Eye (tissue), 1 donor: ENCODE results near the gene IL19.

Experiments used
- DNase-seq: peaks from one replicate; pipeline ENCODE4 v3.0.0-alpha.2; 2015

The IL19 gene

GRCh38 chr1:206866062-206866461 is 95.5 kb downstream of the IL19 start:
- DNase-seq: no peak

GRCh38 chr1:206867239-206867638 is 96.7 kb downstream of the IL19 start:
- no peak for DNase-seq

- DNase-seq: no peak
Observed at GRCh38 chr1:206867716-206868115, 97.1 kb downstream of the IL19 start.

GRCh38 chr1:206868264-206868663 is 97.7 kb downstream of the IL19 start:
- DNase-seq: no peak

- DNase-seq: no peak
Observed at GRCh38 chr1:206872139-206872538, 101.6 kb downstream of the IL19 start.

- DNase-seq: no peak
Observed at GRCh38 chr1:206873603-206874188, 103.1 kb downstream of the IL19 start.

DNA sequence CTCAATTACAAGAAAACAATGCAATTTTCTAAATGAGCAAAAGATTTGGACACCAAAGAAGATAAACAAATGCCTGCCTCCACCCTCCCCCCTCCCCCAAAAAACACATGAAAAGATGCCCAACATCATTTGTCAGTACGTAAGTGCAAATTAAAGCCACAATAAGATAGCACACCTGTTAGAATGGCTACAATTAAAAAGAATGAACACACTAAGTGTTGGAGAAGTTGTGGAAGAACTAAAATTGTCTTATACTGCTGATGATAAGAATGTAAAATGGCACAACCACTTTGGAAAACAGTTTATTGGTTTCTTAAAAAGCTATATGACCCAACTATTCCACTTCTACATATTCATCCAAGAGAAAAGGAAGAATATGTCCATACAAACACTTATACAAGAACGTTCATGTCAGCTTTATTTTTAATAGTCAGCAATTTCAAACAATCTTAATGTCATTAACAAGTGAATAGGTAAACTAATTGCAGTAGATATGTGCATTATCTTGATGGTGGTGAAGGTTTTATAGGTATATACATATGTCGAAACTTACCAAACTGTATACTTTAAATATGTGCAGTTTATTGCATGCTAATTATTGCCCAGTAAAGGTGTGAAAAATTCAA is 105.3 kb downstream of the IL19 start:
- DNase-seq: no peak

- DNase-seq: no peak
Observed at GRCh38 chr1:206878456-206878855, 107.9 kb downstream of the IL19 start.

GRCh38 chr1:206880314-206880713 is 109.7 kb downstream of the IL19 start:
- no peak for DNase-seq

GRCh38 chr1:206882555-206882954 is 112.0 kb downstream of the IL19 start:
- no peak for DNase-seq

- DNase-seq: no peak
Observed at GRCh38 chr1:206883160-206883559, 112.6 kb downstream of the IL19 start.

- no peak for DNase-seq
Observed at GRCh38 chr1:206883876-206884275, 113.3 kb downstream of the IL19 start.

DNA sequence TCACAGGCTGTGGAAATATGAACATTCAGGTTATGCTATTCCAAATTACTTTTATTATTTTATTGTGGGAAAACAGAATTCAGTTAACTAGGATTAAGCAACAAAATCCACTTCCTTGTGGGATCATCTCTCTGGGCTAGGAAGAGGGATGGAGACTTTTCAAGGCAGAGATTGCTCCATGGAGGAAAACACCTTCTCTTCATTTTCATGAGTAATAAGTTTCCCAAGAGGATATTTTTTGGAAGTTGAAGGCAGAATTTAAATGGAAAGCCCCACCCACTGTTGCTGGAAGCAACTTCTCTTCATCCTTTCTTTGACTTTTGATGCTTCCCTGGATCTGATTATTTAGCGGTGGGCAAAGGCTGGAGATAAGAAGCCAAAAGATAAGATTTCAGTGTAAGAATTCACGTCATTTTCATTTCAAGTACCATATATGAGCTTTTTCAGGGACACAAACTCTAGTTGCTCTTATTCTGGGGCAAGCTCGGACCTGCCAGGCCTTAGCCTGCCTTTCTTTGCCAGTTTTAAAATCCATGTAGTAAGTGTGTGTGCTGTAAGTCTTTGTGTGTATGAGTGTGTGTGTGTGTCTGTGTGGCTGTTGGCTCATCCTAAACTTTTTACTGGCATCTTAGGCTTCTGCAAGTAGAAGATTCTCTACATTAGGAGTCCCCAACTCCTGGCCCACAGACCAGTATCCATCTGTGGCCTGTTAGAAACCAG is 114.9 kb downstream of the IL19 start:
- DNase-seq: no peak

GRCh38 chr1:206886831-206887230 is 116.3 kb downstream of the IL19 start:
- DNase-seq: no peak

GRCh38 chr1:206887701-206888100 is 117.1 kb downstream of the IL19 start:
- DNase-seq: no peak

DNA sequence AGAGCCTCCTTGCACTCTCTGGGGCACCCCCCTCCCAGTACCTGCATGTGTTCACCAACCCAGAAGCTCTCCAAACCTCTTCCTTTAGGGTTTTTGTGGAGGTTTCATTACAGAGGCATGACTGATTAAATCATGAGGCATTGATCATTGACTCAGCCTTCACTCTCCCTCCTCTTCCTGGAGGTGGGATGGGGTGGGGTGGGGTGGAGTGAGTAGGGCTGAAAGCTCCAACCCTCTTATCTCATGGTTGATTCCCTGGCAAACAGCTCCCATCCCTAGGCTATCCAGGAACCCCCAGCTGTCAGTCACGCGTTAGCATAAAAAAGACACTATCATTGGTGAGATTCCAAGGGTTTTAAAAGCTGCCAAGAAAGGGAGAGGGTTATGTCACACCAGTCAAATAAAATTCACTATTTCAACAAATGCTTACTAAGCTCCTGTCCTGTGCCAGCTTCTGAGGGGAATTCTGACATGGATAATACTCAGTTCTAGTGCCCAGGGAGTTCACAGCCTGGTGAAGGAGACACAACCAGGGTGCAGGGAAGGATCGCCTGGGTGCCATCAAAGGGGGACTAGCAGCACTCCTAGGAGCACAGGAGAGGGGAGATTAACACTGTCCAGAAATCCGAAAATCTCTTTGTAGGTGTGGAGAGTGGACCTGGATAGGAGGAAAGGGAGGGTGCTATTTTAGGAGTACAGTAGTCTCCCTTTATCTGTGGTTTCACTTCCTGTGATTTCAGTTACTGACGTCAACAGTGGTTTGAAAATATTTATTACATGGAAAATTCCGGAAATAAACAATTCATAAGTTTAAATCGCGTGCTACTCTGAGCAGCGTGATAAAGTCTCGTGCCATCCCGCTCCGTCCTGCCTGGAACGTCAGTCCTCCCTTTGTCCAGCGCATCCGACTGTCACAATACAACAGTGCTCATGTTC is 119.8 kb downstream of the IL19 start:
- no peak for DNase-seq

DNA sequence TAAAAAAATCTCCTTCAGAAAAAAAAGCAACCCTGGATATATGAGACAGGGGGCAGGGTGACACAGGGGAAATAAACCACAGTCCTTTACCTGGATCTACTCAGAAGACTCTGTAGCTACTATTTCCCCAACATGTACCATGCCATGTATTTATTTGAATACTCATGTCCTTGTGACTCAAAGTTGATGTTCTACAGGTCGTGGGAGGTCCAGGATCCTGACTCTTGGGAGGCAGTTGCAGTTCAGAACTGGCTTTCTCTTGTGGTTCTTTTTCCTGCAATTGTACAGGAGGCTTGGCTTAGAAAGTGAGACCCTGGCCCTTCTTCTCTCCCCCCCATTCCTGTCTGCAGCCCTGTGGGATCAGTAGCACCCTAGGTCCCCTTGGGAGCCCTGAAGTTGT is 120.8 kb downstream of the IL19 start:
- DNase-seq: no peak
